Activated T-helper 17 cell treated with anti-CD3 and anti-CD28 coated beads, Interleukin-2, amount 50 U/mL, for 72 hours (primary cell): Measurements from ENCODE around the gene MYO16. TPM values are rescaled to one million over a fixed set of nuclear protein-coding genes. Genes with fewer than 3 reads are reported as not detected.

Experiments
- ATAC-seq: fragments of 150-1000 bp; cut with Tn5 transposase; replicated peaks from 2 replicates; pipeline ENCODE4 v1.10.0; 2021; ENCODE audit warnings: mild to moderate bottlenecking, moderate library complexity
- H3K27ac Mint-ChIP-seq: one replicate; pipeline ENCODE4 v1.8.0; 2022; ENCODE audit warnings: mixed read lengths
- H3K27me3 Mint-ChIP-seq: one replicate; pipeline ENCODE4 v1.8.0; 2022; ENCODE audit warnings: mixed read lengths
- H3K36me3 Mint-ChIP-seq: one replicate; pipeline ENCODE4 v1.8.0; 2022; ENCODE audit warnings: low read depth, mild to moderate bottlenecking, mixed read lengths
- H3K4me1 Mint-ChIP-seq: one replicate; pipeline ENCODE4 v1.8.0; 2022; ENCODE audit warnings: mixed read lengths
- H3K4me3 Mint-ChIP-seq: one replicate; pipeline ENCODE4 v1.8.0; 2022; ENCODE audit warnings: mild to moderate bottlenecking, mixed read lengths
- H3K9me3 Mint-ChIP-seq: one replicate; pipeline ENCODE4 v1.8.0; 2022; ENCODE audit warnings: mixed read lengths
- total RNA-seq, 2 donors: library from RNA; stranded (reverse); gene quantifications; one replicate each; pipeline ENCODE4 v1.2.3, GENCODE V29; 2022

Gene MYO16
- total RNA-seq, 2 donors from 2014 or later = not detected

DNA sequence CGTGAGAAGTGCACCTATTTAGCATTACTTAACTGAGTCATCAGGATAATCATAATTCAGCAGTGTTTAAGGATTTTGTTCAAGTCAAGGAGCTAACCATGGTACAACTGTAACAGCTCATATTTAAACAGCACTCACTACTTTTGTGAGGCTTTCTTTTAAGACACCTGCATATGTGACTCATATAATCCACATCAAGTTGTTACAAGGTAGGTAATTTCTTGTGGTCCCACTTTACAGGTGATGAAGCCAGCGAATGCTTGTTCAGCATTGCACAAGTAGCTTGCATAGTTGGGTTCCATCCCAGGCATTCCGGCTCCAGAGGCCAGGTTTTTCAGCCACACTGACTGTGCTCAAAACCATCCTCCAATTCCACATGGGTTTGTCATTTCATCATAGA lies 569.2 kb downstream of the MYO16 start:
- no peaks in the 10 kb centered on the region for H3K4me1 Mint-ChIP-seq
- H3K36me3 Mint-ChIP-seq = no peaks in the 10 kb centered on the region
- no peak for ATAC-seq
- H3K4me3 Mint-ChIP-seq = no peak overlapping the region
- no peaks in the 10 kb centered on the region for H3K27me3 Mint-ChIP-seq
- H3K9me3 Mint-ChIP-seq = no peaks in the 10 kb centered on the region
- no peak overlapping the region for H3K27ac Mint-ChIP-seq

GRCh38 chr13:109199280-109199679 lies 569.9 kb downstream of the MYO16 start:
- no peaks in the 10 kb centered on the region for H3K9me3 Mint-ChIP-seq
- no peak for ATAC-seq
- H3K36me3 Mint-ChIP-seq = no peaks in the 10 kb centered on the region
- H3K27me3 Mint-ChIP-seq = no peaks in the 10 kb centered on the region
- H3K4me1 Mint-ChIP-seq = no peaks in the 10 kb centered on the region
- no peak overlapping the region for H3K27ac Mint-ChIP-seq
- H3K4me3 Mint-ChIP-seq = no peak overlapping the region

GRCh38 chr13:109200556-109200955 lies 571.1 kb downstream of the MYO16 start:
- no peaks in the 10 kb centered on the region for H3K36me3 Mint-ChIP-seq
- no peak overlapping the region for H3K4me3 Mint-ChIP-seq
- H3K9me3 Mint-ChIP-seq = no peaks in the 10 kb centered on the region
- no peak for ATAC-seq
- no peaks in the 10 kb centered on the region for H3K4me1 Mint-ChIP-seq
- H3K27me3 Mint-ChIP-seq = no peaks in the 10 kb centered on the region
- H3K27ac Mint-ChIP-seq = no peak overlapping the region

- no peak overlapping the region for H3K4me3 Mint-ChIP-seq
- no peaks in the 10 kb centered on the region for H3K4me1 Mint-ChIP-seq
- H3K36me3 Mint-ChIP-seq = no peaks in the 10 kb centered on the region
- H3K27me3 Mint-ChIP-seq = no peaks in the 10 kb centered on the region
- no peak for ATAC-seq
- no peaks in the 10 kb centered on the region for H3K9me3 Mint-ChIP-seq
- H3K27ac Mint-ChIP-seq = no peak overlapping the region
These were observed 574.2 kb downstream of the MYO16 start for GRCh38 chr13:109203587-109203986.

DNA sequence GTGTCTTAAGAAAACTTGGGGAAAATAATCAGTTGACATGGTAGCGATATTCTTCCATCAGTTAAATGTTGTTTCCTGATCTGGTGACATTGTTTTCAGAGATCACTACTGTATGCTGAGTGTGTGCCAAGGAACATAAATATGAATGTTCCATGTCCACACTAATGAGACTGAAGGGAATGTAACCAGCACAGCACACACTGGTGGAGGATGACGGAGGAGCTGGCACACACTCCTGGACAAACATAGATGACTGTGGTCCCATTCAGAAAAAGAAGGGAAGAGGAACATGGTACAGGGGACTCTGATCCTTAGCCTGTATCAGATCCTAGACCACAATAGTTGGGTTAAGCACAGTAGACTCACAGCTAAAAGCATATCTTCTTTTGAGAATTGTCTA lies 574.8 kb downstream of the MYO16 start:
- H3K27ac Mint-ChIP-seq = no peak overlapping the region
- ATAC-seq = no peak
- no peaks in the 10 kb centered on the region for H3K27me3 Mint-ChIP-seq
- H3K4me3 Mint-ChIP-seq = no peak overlapping the region
- no peaks in the 10 kb centered on the region for H3K4me1 Mint-ChIP-seq
- H3K36me3 Mint-ChIP-seq = no peaks in the 10 kb centered on the region
- no peaks in the 10 kb centered on the region for H3K9me3 Mint-ChIP-seq

DNA sequence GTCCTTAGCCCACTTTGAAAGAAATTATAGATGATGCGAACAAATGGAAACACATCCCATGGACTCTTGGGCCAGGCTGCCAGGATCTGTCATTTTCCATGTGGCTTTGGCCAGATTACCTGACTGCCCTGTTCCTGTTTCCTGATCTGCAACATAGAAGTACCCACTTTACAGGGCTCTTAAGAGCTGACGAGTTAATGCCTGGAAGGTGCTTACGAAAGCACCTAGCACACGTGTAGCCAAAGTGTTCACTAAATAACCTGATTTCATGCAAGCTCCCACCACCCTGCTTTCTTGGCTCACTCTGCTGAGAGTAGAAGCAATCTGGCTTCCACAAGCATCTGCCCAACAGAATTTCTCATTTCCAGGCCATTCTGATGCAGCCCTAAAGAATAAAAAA lies 575.2 kb downstream of the MYO16 start:
- Mint-ChIP-seq H3K9me3 (no peaks in the 10 kb centered on the region), H3K4me3 (no peak overlapping the region), H3K4me1 (no peaks in the 10 kb centered on the region), H3K36me3 (no peaks in the 10 kb centered on the region), H3K27ac (no peak overlapping the region), H3K27me3 (no peaks in the 10 kb centered on the region)
- ATAC-seq = no peak

DNA sequence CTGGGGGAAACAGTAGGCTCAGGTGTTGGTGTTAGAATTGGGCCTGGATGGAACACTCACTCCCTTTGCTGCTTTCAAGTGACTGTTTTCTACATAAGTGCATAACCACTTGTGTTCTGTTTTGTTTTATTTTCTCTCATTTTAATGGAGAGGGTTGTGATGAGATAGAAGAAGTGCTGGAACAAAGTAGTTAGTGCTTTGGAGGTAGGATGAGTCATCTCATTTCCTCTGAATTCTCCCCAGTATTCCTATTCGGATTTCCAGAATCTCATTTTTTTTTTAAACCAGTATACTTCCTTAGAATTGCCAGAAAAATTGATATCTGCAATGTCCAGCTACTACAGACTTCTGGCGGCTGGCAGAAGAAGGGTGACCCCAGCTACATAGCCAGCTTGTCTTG lies 575.9 kb downstream of the MYO16 start:
- H3K9me3 Mint-ChIP-seq = no peaks in the 10 kb centered on the region
- H3K27me3 Mint-ChIP-seq = no peaks in the 10 kb centered on the region
- no peak overlapping the region for H3K27ac Mint-ChIP-seq
- no peaks in the 10 kb centered on the region for H3K36me3 Mint-ChIP-seq
- ATAC-seq = no peak
- no peaks in the 10 kb centered on the region for H3K4me1 Mint-ChIP-seq
- no peak overlapping the region for H3K4me3 Mint-ChIP-seq

GRCh38 chr13:109206616-109207015 lies 577.2 kb downstream of the MYO16 start:
- no peaks in the 10 kb centered on the region for H3K27me3 Mint-ChIP-seq
- H3K4me1 Mint-ChIP-seq = no peaks in the 10 kb centered on the region
- no peaks in the 10 kb centered on the region for H3K9me3 Mint-ChIP-seq
- no peak overlapping the region for H3K27ac Mint-ChIP-seq
- no peak overlapping the region for H3K4me3 Mint-ChIP-seq
- no peaks in the 10 kb centered on the region for H3K36me3 Mint-ChIP-seq
- no peak for ATAC-seq

- Mint-ChIP-seq H3K9me3 (no peaks in the 10 kb centered on the region), H3K27me3 (no peaks in the 10 kb centered on the region), H3K4me1 (no peaks in the 10 kb centered on the region), H3K4me3 (no peak overlapping the region), H3K27ac (no peak overlapping the region), H3K36me3 (no peaks in the 10 kb centered on the region)
- ATAC-seq = no peak
These were observed 578.2 kb downstream of the MYO16 start for GRCh38 chr13:109207622-109208021.

GRCh38 chr13:109208522-109208921 lies 579.1 kb downstream of the MYO16 start:
- no peak overlapping the region for H3K4me3 Mint-ChIP-seq
- no peaks in the 10 kb centered on the region for H3K4me1 Mint-ChIP-seq
- H3K27ac Mint-ChIP-seq = no peak overlapping the region
- H3K27me3 Mint-ChIP-seq = no peaks in the 10 kb centered on the region
- H3K36me3 Mint-ChIP-seq = no peaks in the 10 kb centered on the region
- no peaks in the 10 kb centered on the region for H3K9me3 Mint-ChIP-seq
- no peak for ATAC-seq

DNA sequence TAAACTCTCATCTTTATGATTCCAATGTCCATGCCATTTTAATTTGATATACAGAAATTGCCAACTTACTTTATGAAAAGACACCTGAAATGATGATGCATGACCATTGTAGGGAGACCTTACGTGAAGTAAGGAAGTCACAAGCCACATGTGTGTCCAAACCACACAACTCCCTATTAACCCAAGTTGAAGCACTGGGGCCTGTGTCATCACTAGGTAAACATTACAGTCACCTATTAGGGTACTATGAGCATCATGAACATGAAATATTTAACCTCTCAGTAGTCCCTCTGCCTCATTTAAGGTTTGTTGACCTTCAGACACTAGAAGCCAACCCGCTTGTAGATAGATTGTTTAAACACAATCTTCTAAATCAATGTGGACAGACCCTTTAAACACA lies 580.1 kb downstream of the MYO16 start:
- H3K9me3 Mint-ChIP-seq = no peaks in the 10 kb centered on the region
- H3K36me3 Mint-ChIP-seq = no peaks in the 10 kb centered on the region
- H3K27ac Mint-ChIP-seq = no peak overlapping the region
- no peak overlapping the region for H3K4me3 Mint-ChIP-seq
- no peak for ATAC-seq
- no peaks in the 10 kb centered on the region for H3K4me1 Mint-ChIP-seq
- no peaks in the 10 kb centered on the region for H3K27me3 Mint-ChIP-seq

GRCh38 chr13:109211616-109212015 lies 582.2 kb downstream of the MYO16 start:
- Mint-ChIP-seq H3K36me3 (no peaks in the 10 kb centered on the region), H3K27ac (no peak overlapping the region)

GRCh38 chr13:109212650-109213049 lies 583.2 kb downstream of the MYO16 start:
- Mint-ChIP-seq H3K27ac (no peak overlapping the region), H3K9me3 (no peaks in the 10 kb centered on the region), H3K4me3 (no peak overlapping the region), H3K27me3 (no peaks in the 10 kb centered on the region), H3K4me1 (no peaks in the 10 kb centered on the region), H3K36me3 (no peaks in the 10 kb centered on the region)
- no peak for ATAC-seq

More at GRCh38 chr13:109211616-109212015, 582.2 kb downstream of the MYO16 start:
- Mint-ChIP-seq H3K4me3 (no peak overlapping the region), H3K9me3 (no peaks in the 10 kb centered on the region), H3K27me3 (no peaks in the 10 kb centered on the region), H3K4me1 (no peaks in the 10 kb centered on the region)
- no peak for ATAC-seq

DNA sequence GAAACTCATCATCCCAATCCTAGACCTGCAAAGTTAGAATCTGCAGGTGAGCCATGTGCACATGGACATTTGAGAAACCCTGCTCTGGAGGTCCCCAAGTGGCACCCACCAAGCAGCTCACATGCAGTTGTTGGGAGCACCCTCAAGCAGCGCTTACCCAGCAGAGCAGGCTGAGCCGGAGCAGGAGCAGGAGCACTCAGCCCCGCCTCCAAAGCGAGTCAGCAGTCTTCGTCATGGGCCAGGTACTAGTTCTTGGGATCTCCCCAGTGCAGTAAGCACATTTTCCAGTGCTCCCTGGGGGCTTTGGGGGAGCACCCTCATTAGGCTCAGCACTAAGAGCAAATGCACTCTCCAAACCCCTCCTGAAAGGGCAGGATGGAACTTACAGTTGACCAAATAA lies 584.3 kb downstream of the MYO16 start:
- Mint-ChIP-seq H3K4me1 (no peaks in the 10 kb centered on the region), H3K36me3 (no peaks in the 10 kb centered on the region), H3K9me3 (no peaks in the 10 kb centered on the region), H3K27ac (no peak overlapping the region), H3K27me3 (no peaks in the 10 kb centered on the region), H3K4me3 (no peak overlapping the region)
- ATAC-seq = no peak

DNA sequence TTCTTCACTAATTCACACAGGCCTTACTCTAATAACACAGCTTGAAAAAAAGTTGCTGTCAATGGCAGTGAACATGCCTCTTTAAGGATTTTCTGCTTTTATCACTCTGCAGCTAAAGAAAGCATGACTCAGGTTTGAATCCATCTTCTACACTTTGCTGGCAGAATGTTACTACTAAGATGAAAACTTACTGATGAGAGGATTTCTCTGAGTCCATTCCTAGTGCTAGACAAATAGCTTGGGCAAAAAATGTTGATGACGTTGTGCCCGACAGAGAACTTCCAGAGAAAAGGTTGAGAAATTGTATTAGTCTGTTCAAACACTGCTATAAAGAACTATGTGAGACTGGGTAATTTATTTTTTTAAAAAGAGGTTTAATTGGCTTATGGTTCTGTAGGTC lies 585.0 kb downstream of the MYO16 start:
- ATAC-seq = no peak
- Mint-ChIP-seq H3K27ac (no peak overlapping the region), H3K4me1 (no peaks in the 10 kb centered on the region), H3K36me3 (no peaks in the 10 kb centered on the region), H3K9me3 (no peaks in the 10 kb centered on the region), H3K4me3 (no peak overlapping the region), H3K27me3 (no peaks in the 10 kb centered on the region)

- no peaks in the 10 kb centered on the region for H3K36me3 Mint-ChIP-seq
- no peaks in the 10 kb centered on the region for H3K9me3 Mint-ChIP-seq
- H3K4me1 Mint-ChIP-seq = no peaks in the 10 kb centered on the region
- H3K27me3 Mint-ChIP-seq = no peaks in the 10 kb centered on the region
- H3K27ac Mint-ChIP-seq = no peak overlapping the region
- peak; percentile 46 for ATAC-seq
- H3K4me3 Mint-ChIP-seq = no peak overlapping the region
These were observed 586.0 kb downstream of the MYO16 start for GRCh38 chr13:109215377-109215776.
